WTC11 (cell line): ENCODE data around the gene OR4C6. TPM values are rescaled to one million over a fixed set of nuclear protein-coding genes. Genes with fewer than 3 reads are reported as not detected.

Experiments used
- ATAC-seq: fragments of 200-7000 bp; cut with Tn5 transposase; 2 replicates; pipeline ENCODE4 v1.10.0; 2021; ENCODE audit warnings: mild to moderate bottlenecking, moderate library complexity
- CTCF ChIA-PET: fragments of 300-600 bp; sonication (Branson Sonifier 250); formaldehyde crosslinking; loops from one replicate; lab custom pipeline; 2021; ENCODE audit warnings: antibody characterized with exemption; lab: Charles Lee
- POLR2A ChIA-PET: fragments of 350-600 bp; sonication (Branson Sonifier 250); formaldehyde crosslinking; loops from one replicate; lab custom pipeline; 2021; ENCODE audit warnings: antibody characterized with exemption; lab: Charles Lee
- DNase-seq: peaks from one replicate; pipeline ENCODE4 v3.0.0; 2021; ENCODE audit warnings: low spot score
- H3K27ac Mint-ChIP-seq: 2 replicates; pipeline ENCODE4 v1.8.0; 2021; ENCODE audit warnings: mixed read lengths
- H3K27me3 Mint-ChIP-seq: 2 replicates; pipeline ENCODE4 v1.8.0; 2021; ENCODE audit warnings: low read depth, mild to moderate bottlenecking, moderate library complexity, mixed read lengths
- H3K36me3 Mint-ChIP-seq: 2 replicates; pipeline ENCODE4 v1.8.0; 2021; ENCODE audit warnings: mixed read lengths
- H3K4me1 Mint-ChIP-seq: 2 replicates; pipeline ENCODE4 v1.8.0; 2022; ENCODE audit warnings: mixed read lengths
- H3K4me3 Mint-ChIP-seq: 2 replicates; pipeline ENCODE4 v1.8.0; 2021; ENCODE audit warnings: mild to moderate bottlenecking, moderate library complexity, mixed read lengths
- H3K9me3 Mint-ChIP-seq: 2 replicates; pipeline ENCODE4 v1.8.0; 2021; ENCODE audit warnings: mixed read lengths
- AR ChIP-seq: fragments of 250-450 bp; sonication (Bioruptor Pico); IDR thresholded peaks from 2 replicates; pipeline ENCODE4 v1.9.0; 2021; ENCODE audit warnings: mild to moderate bottlenecking
- ATF3 ChIP-seq: sonication (generic); formaldehyde crosslinking; conservative IDR thresholded peaks from 2 replicates; pipeline ENCODE4 v1.8.1; 2022; ENCODE audit warnings: mild to moderate bottlenecking, missing genetic modification reagents
- ATF6 ChIP-seq: sonication (generic); formaldehyde crosslinking; IDR thresholded peaks from 2 replicates; pipeline ENCODE4 v1.8.1; 2023; ENCODE audit warnings: mild to moderate bottlenecking, missing genetic modification reagents
- E2F5 ChIP-seq: sonication (generic); formaldehyde crosslinking; IDR thresholded peaks from 2 replicates; pipeline ENCODE4 v1.8.1; 2022; ENCODE audit warnings: mild to moderate bottlenecking, moderate library complexity, missing genetic modification reagents
- FOXK1 ChIP-seq: sonication (generic); formaldehyde crosslinking; IDR thresholded peaks from 2 replicates; pipeline ENCODE4 v1.8.0; 2022; ENCODE audit warnings: mild to moderate bottlenecking, moderate library complexity, missing genetic modification reagents
- JAZF1 ChIP-seq: fragments of 250-450 bp; sonication (Bioruptor Pico); IDR thresholded peaks from 2 replicates; pipeline ENCODE4 v1.9.0; 2021; ENCODE audit warnings: moderate library complexity, mild to moderate bottlenecking, inconsistent platforms
- JUN ChIP-seq: sonication (generic); formaldehyde crosslinking; IDR thresholded peaks from 2 replicates; pipeline ENCODE4 v1.8.0; 2023; ENCODE audit warnings: mild to moderate bottlenecking, missing genetic modification reagents
- NR1H2 ChIP-seq: sonication (generic); formaldehyde crosslinking; IDR thresholded peaks from 2 replicates; pipeline ENCODE4 v1.9.0; 2021; ENCODE audit warnings: mild to moderate bottlenecking, moderate library complexity, missing genetic modification reagents
- PRDM15 ChIP-seq: sonication (generic); formaldehyde crosslinking; IDR thresholded peaks from 2 replicates; pipeline ENCODE4 v1.8.0; 2022; ENCODE audit warnings: missing genetic modification reagents
- PREB ChIP-seq: sonication (generic); formaldehyde crosslinking; IDR thresholded peaks from 2 replicates; pipeline ENCODE4 v1.8.1; 2022; ENCODE audit warnings: mild to moderate bottlenecking, missing genetic modification reagents, moderate library complexity, borderline replicate concordance
- SOX15 ChIP-seq: fragments of 250-450 bp; sonication (Bioruptor Pico); IDR thresholded peaks from 2 replicates; pipeline ENCODE4 v1.9.0; 2021; ENCODE audit warnings: mild to moderate bottlenecking
- TEAD4 ChIP-seq: sonication (generic); formaldehyde crosslinking; IDR thresholded peaks from 2 replicates; pipeline ENCODE4 v1.8.0; 2022; ENCODE audit warnings: mild to moderate bottlenecking, missing genetic modification reagents
- USF1 ChIP-seq: sonication (generic); formaldehyde crosslinking; IDR thresholded peaks from 2 replicates; pipeline ENCODE4 v1.8.0; 2022; ENCODE audit warnings: mild to moderate bottlenecking, missing genetic modification reagents
- ZNF219 ChIP-seq: sonication (generic); formaldehyde crosslinking; IDR thresholded peaks from 2 replicates; pipeline ENCODE4 v1.8.0; 2023; ENCODE audit warnings: missing genetic modification reagents, mild to moderate bottlenecking, borderline replicate concordance
- ZNF232 ChIP-seq: sonication (generic); formaldehyde crosslinking; IDR thresholded peaks from 2 replicates; pipeline ENCODE4 v1.8.0; 2022; ENCODE audit warnings: mild to moderate bottlenecking, missing genetic modification reagents
- ZNF263 ChIP-seq: sonication (generic); formaldehyde crosslinking; IDR thresholded peaks from 2 replicates; pipeline ENCODE4 v1.8.1; 2022; ENCODE audit warnings: low read depth, mild to moderate bottlenecking, moderate library complexity, missing genetic modification reagents
- ZNF425 ChIP-seq: fragments of 250-450 bp; sonication (Bioruptor Pico); conservative IDR thresholded peaks from 2 replicates; pipeline ENCODE4 v1.9.0; 2021; ENCODE audit warnings: mild to moderate bottlenecking
- total RNA-seq: library from RNA; stranded (reverse); gene quantifications from 3 replicates; pipeline ENCODE4 v1.2.3, GENCODE V29; 2021

Gene OR4C6
- total RNA-seq, 1 experiment from 2014 or later = not detected

GRCh38 chr11:55624531-55624930, 37.5 kb upstream of the OR4C6 start (continued):
- TF ChIP-seq PRDM15 (CRISPR knock-in tag) = no peak
- TF ChIP-seq ATF3 (CRISPR knock-in tag) = no peak
- no peak for TF ChIP-seq SOX15
- no peak for TF ChIP-seq ZNF219 (CRISPR knock-in tag)

- Mint-ChIP-seq H3K9me3 (peaks cover 85% of the 10 kb centered on the region), H3K27me3 (peaks cover 22% of the 10 kb centered on the region), H3K27ac (no peak within 1 kb of the TSS), H3K36me3 (peaks cover 69% of the 10 kb centered on the region), H3K4me3 (no peak within 1 kb of the TSS), H3K4me1 (no peaks in the 10 kb centered on the region)
- ATAC-seq (no peak), DNase-seq (no peak)
- CTCF ChIA-PET = no interaction called here
- POLR2A ChIA-PET = no interaction called here
- TF ChIP-seq TEAD4 (no peak), ZNF263 (no peak), ZNF425 (CRISPR knock-in tag) (no peak), ZNF232 (CRISPR knock-in tag) (no peak), E2F5 (CRISPR knock-in tag) (no peak)
Measured at GRCh38 chr11:55634813-55635212, 27.2 kb upstream of the OR4C6 start, which contains the start of gene OR4P4. OR4P4 (plus strand) TSS chr11:55635113.

- peaks cover 90% of the 10 kb centered on the region for H3K9me3 Mint-ChIP-seq
- no peaks in the 10 kb centered on the region for H3K4me1 Mint-ChIP-seq
- peaks cover 71% of the 10 kb centered on the region for H3K36me3 Mint-ChIP-seq
- DNase-seq (no peak), ATAC-seq (no peak)
- H3K27ac Mint-ChIP-seq = no peak within 1 kb of the TSS
- H3K27me3 Mint-ChIP-seq = peaks cover 13% of the 10 kb centered on the region
- POLR2A ChIA-PET = no interaction called here
- CTCF ChIA-PET = no interaction called here
- H3K4me3 Mint-ChIP-seq = no peak within 1 kb of the TSS
- TF ChIP-seq JAZF1 (no peak), PREB (no peak), NR1H2 (CRISPR knock-in tag) (no peak), ATF6 (CRISPR knock-in tag) (no peak), E2F5 (CRISPR knock-in tag) (no peak), USF1 (CRISPR knock-in tag) (no peak), JUN (no peak), ZNF219 (CRISPR knock-in tag) (no peak), FOXK1 (CRISPR knock-in tag) (no peak), AR (CRISPR knock-in tag) (no peak)
Measured at GRCh38 chr11:55648027-55648426, 14.0 kb upstream of the OR4C6 start, which contains the start of gene OR4S2. OR4S2 (plus strand) TSS chr11:55648327; CDS start chr11:55650904, 2,577 bp downstream.
